GM18508 (cell line): ENCODE data around the gene CASP10.
"Not testable (repeated sequence)": the region's sequence is repeated elsewhere in the genome, so short reads cannot be mapped to it uniquely, and the experiment has no call there.

Experiments used
- ATAC-seq: cut with Tn5 transposase; IDR thresholded peaks from one replicate; pipeline ENCODE4 v1.9.1; 2021; ENCODE audit warnings: moderate number of reproducible peaks; ENCODE audit not compliant: insufficient read depth, unreplicated experiment

The CASP10 gene, protein sequence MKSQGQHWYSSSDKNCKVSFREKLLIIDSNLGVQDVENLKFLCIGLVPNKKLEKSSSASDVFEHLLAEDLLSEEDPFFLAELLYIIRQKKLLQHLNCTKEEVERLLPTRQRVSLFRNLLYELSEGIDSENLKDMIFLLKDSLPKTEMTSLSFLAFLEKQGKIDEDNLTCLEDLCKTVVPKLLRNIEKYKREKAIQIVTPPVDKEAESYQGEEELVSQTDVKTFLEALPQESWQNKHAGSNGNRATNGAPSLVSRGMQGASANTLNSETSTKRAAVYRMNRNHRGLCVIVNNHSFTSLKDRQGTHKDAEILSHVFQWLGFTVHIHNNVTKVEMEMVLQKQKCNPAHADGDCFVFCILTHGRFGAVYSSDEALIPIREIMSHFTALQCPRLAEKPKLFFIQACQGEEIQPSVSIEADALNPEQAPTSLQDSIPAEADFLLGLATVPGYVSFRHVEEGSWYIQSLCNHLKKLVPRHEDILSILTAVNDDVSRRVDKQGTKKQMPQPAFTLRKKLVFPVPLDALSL

GRCh38 chr2:201182650-201183364 is at the start of gene CASP10:
Gene CASP10, plus strand, starts transcription at chr2:201183141. Its CDS starts 2,637 bp downstream, at chr2:201185778.
- ATAC-seq: peak; percentile 65

- ATAC-seq: no peak
Observed at GRCh38 chr2:201135386-201135785, 47.6 kb upstream of the CASP10 start.

DNA sequence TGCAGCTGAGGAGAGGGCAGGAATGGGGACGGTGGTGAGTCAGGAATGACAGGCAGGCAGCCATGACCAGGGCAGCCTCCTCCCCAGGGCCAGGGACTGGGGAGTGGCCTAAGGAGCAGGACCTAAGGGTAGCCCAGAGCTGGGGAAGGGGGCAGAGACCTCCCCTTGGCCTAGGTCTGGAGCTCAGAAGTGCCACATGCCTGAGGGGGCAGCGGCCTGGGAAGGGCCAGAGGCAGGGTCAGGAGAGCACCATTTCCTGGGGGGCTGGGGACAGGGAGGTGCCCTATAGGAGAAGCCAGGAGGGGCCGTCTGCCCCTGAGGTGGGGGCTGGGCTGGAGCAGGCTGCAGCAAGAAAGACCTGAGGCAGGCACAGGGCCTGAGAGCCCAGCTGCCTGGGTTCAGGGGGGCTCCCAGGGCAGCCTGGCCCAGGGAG is 46.0 kb upstream of the CASP10 start:
- no peak for ATAC-seq

DNA sequence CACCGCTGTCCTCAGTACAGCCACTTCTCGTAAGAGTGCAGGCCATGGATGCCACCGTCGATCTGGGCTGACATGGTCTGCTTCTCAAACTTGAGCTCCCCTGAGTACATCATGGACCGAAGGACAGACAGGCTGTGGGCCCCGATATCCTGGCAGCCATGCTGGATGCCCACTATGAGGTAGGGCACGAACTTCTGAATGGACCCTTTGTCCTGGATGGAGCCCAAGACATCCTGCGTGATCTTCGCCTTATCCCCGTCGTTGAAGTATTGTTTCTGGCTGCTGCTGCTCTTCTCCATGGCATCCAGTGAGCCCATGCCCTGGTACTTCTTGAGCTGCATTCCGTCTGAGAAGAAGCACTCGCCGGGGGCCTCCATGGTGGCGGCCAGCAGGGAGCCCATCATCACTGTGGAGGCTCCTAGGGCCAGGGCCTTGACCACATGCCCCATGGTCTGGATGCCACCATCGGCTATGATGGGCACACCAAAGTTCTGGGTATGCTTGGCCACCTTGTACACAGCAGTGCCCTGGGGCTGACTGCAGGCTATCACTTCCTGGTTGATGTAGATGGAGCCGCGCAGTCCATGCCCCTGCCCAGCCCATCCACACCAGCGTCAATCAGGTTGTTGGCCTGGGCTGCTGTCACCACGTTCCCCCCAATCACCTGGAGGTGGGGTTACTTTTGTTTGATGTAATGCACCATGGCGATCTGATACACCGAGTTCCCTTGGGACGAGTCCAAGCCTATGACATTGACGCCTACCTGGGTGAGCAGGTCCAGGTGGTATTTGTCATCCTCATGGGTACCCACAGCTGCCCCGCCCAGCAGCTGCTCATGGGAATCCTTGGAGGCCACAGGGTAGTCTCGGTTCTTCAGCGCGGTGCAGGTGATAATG is 45.2 kb upstream of the CASP10 start:
- ATAC-seq: no peak

- ATAC-seq: no peak
Observed at GRCh38 chr2:201138401-201138970, 44.5 kb upstream of the CASP10 start.

- ATAC-seq: not testable (repeated sequence)
Observed at GRCh38 chr2:201138986-201139781, 43.8 kb upstream of the CASP10 start.

GRCh38 chr2:201139836-201140604 is 42.9 kb upstream of the CASP10 start:
- ATAC-seq: no peak

- ATAC-seq: no peak
Observed at GRCh38 chr2:201144101-201145051, 38.6 kb upstream of the CASP10 start.

DNA sequence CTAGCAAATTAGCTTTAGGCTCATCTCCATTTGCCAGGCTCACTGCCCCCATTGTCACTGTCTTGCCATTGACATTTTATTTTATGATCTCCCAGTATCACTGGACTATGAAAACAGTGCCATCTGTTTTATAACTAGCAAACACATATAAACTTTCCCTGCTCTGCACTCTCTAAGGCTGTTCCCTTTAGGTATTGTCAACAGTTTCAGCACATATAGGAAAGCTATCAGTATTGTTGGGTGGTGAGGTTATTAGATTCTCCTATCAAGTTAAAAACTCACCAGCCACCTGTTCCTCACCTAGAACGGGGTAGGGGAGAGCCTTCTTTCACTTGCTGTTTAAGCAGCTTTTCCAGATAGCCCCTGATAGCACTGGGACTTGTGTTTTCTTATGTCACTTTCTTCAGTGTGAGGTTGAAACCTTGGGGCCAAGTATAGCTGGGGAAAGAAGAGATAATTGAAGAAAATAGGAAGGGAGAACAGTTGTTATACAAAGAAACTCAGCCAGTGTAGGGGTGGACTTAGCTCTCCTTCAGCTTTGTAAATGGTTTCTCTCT is 34.4 kb upstream of the CASP10 start:
- ATAC-seq: no peak

DNA sequence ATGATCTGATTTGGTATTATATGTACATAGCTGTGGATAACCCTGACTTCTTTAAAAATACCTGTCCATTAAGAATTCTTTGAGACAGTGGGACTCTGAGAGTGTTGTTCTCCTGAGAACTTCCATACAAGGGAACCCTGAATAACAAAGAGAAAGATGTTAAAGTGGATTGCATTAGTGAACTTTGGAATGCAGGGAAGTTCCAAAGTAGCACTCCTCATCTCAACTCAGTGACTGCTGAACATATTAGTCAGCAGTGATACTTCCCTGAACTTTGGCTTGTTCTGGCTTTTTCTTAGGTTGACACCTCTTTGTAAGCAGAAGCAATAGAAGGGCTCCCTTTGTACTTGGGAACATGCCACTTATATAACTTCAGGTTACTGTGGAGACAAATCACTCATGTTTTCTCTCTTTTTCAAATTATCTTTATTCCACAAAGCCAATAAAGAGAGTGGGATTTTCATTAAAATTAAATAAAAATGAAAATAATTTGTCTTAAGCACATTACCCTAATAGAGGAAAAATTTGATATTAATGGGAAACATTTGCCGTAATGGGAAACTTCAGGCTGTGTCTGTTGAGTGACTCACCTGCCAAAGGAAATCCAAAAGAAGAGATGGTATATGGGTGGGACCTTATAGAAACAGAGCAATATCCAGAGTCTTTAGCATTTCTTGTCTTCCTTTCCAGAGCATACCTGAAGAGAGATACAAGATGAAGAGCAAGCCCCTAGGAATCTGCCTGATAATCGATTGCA is 33.7 kb upstream of the CASP10 start:
- ATAC-seq: no peak

GRCh38 chr2:201149821-201150165 is 33.1 kb upstream of the CASP10 start:
- ATAC-seq: not testable (repeated sequence)

- no peak for ATAC-seq
Observed at GRCh38 chr2:201150454-201151020, 32.4 kb upstream of the CASP10 start.

GRCh38 chr2:201151127-201151981 is 31.6 kb upstream of the CASP10 start:
- peak; percentile 81 for ATAC-seq

DNA sequence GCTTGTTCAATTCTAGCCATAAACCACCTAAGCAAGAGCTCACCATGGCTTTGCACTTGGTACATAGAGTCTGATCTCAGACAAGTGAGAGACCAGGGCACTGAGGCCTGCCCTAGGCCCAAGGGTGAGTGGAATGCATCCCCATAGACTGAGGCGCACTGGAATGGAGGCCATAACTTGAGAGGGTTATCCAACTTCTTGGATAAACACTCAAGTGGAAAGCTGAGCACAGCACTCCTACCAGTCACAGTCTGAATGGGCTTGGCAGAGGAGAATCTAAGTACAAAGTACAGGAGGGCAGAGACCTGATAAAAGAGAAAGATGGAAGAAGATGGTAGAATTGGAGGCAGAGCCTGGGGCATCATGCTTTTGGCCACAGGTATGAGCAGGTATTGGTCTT is 30.4 kb upstream of the CASP10 start:
- no peak for ATAC-seq
